Smooth muscle cell (in vitro differentiated cells): ENCODE results near the gene SLC25A42. TPM values are rescaled to one million over a fixed set of nuclear protein-coding genes. Genes with fewer than 3 reads are reported as not detected.
"Not testable (repeated sequence)": the region's sequence is repeated elsewhere in the genome, so short reads cannot be mapped to it uniquely, and the experiment has no call there.

ENCODE experiments used
- DNase-seq: peaks from one replicate; lab custom pipeline; 2025; ENCODE audit not compliant: unreplicated experiment; lab: John Stamatoyannopoulos, UW
- H2AFZ ChIP-seq: fragments of 200-600 bp; sonication (generic); 2 replicates; pipeline ENCODE4 v1.6.0; 2016; ENCODE audit warnings: antibody characterized with exemption, low read depth, mild to moderate bottlenecking
- H3F3A ChIP-seq: fragments of 200-600 bp; sonication (generic); 2 replicates; pipeline ENCODE4 v1.6.0; 2017; ENCODE audit warnings: antibody characterized with exemption, low read depth
- H3K27ac ChIP-seq: fragments of 200-600 bp; sonication (generic); 2 replicates; pipeline ENCODE4 v1.5.1; 2016; ENCODE audit warnings: low read depth, mild to moderate bottlenecking
- H3K27me3 ChIP-seq: fragments of 200-600 bp; sonication (generic); 2 replicates; pipeline ENCODE4 v1.6.1; 2016; ENCODE audit warnings: low read depth, mild to moderate bottlenecking
- H3K36me3 ChIP-seq: fragments of 200-600 bp; sonication (generic); 2 replicates; pipeline ENCODE4 v1.5.1; 2016; ENCODE audit warnings: low read depth
- H3K4me1 ChIP-seq: fragments of 200-600 bp; sonication (generic); 2 replicates; pipeline ENCODE4 v1.5.1; 2016; ENCODE audit warnings: low read depth
- H3K4me2 ChIP-seq: fragments of 200-600 bp; sonication (generic); 2 replicates; pipeline ENCODE4 v1.6.0; 2016; ENCODE audit warnings: mild to moderate bottlenecking
- H3K4me3 ChIP-seq: fragments of 200-600 bp; sonication (generic); 2 replicates; pipeline ENCODE4 v1.5.1; 2016; ENCODE audit warnings: mild to moderate bottlenecking
- H3K79me2 ChIP-seq: fragments of 200-600 bp; sonication (generic); 2 replicates; pipeline ENCODE4 v1.6.0; 2016; ENCODE audit warnings: low read depth, mild to moderate bottlenecking
- H3K9ac ChIP-seq: fragments of 200-600 bp; sonication (generic); 2 replicates; pipeline ENCODE4 v1.6.0; 2016; ENCODE audit warnings: low read depth
- H3K9me3 ChIP-seq: fragments of 200-600 bp; sonication (generic); replicated peaks from 2 replicates; pipeline ENCODE4 v1.5.1; 2016; ENCODE audit warnings: low read depth
- H4K20me1 ChIP-seq: fragments of 200-600 bp; sonication (generic); 2 replicates; pipeline ENCODE4 v1.6.0; 2016; ENCODE audit warnings: low read depth
- CTCF ChIP-seq: fragments of 200-600 bp; sonication (generic); IDR thresholded peaks from 2 replicates; pipeline ENCODE4 v1.5.1; 2017; ENCODE audit warnings: borderline replicate concordance, mild to moderate bottlenecking, antibody characterized with exemption; ENCODE audit not compliant: insufficient read depth, poor library complexity, severe bottlenecking
- WGBS: methylation state at CpG from one replicate; pipeline ENCODE4 v1.1.7; 2016; ENCODE audit warnings: low lambda C conversion rate; 5-methylcytosine and 5-hydroxymethylcytosine counted together
- polyA plus RNA-seq: library from polyadenylated mRNA; unstranded; fragments of >200 nt; fragmentation: Nextera tagmentation; extraction: Ambion mirVana; gene quantifications from 2 replicates; pipeline ENCODE4 v1.2.1, GENCODE V29; 2016
- total RNA-seq: library from RNA; depleted of rRNA; stranded (reverse); fragments of >200 nt; gene quantifications from 2 replicates; pipeline ENCODE4 v1.2.3, GENCODE V29; 2014

Gene SLC25A42
- total RNA-seq (8.1 and 11.8 TPM in 2 replicates), polyA plus RNA-seq (14.4 and 18.9 TPM in 2 replicates)

- no peak for TF ChIP-seq CTCF
- H3K36me3 ChIP-seq = no peaks in the 10 kb centered on the region
- H3K4me3 ChIP-seq = peak within 1 kb of the TSS; percentile 54
- no peaks in the 10 kb centered on the region for H3K9me3 ChIP-seq
- H3K9ac ChIP-seq = no peak within 1 kb of the TSS
- no peak within 1 kb of the TSS for H3K27ac ChIP-seq
- H3F3A ChIP-seq = peaks cover 7% of the 10 kb centered on the region
- peak within 1 kb of the TSS; percentile 91 for H3K4me2 ChIP-seq
- no peaks in the 10 kb centered on the region for H3K79me2 ChIP-seq
- 5% methylated on average over 61 of the region's 77 CpGs for WGBS
- H4K20me1 ChIP-seq = peaks cover 8% of the 10 kb centered on the region
- peak; percentile 96 for DNase-seq
- no peaks in the 10 kb centered on the region for H3K27me3 ChIP-seq
- peak within 1 kb of the TSS; percentile 48 for H2AFZ ChIP-seq
- H3K4me1 ChIP-seq = peaks cover 6% of the 10 kb centered on the region
Measured at GRCh38 chr19:19063183-19064097, at the start of gene SLC25A42. TSS of gene SLC25A42 (plus strand) at chr19:19063994. CDS start at chr19:19096125, 32,131 bp downstream.

- Histone ChIP-seq H3K36me3 (peaks cover 31% of the 10 kb centered on the region), H2AFZ (no peak overlapping the region), H3K27ac (peak overlapping the region; percentile 45), H3K4me3 (no peak overlapping the region), H3K4me1 (no peaks in the 10 kb centered on the region), H3F3A (peaks cover 4% of the 10 kb centered on the region), H3K4me2 (peak overlapping the region; percentile 27), H3K79me2 (peaks cover 70% of the 10 kb centered on the region), H4K20me1 (peaks cover 82% of the 10 kb centered on the region), H3K9me3 (no peaks in the 10 kb centered on the region), H3K27me3 (no peaks in the 10 kb centered on the region), H3K9ac (no peak overlapping the region)
- DNase-seq = no peak
- 37% methylated on average over 3 of the region's 3 CpGs for WGBS
- no peak for TF ChIP-seq CTCF
Measured at GRCh38 chr19:19021115-19021514, 42.7 kb upstream of the SLC25A42 start.

DNA sequence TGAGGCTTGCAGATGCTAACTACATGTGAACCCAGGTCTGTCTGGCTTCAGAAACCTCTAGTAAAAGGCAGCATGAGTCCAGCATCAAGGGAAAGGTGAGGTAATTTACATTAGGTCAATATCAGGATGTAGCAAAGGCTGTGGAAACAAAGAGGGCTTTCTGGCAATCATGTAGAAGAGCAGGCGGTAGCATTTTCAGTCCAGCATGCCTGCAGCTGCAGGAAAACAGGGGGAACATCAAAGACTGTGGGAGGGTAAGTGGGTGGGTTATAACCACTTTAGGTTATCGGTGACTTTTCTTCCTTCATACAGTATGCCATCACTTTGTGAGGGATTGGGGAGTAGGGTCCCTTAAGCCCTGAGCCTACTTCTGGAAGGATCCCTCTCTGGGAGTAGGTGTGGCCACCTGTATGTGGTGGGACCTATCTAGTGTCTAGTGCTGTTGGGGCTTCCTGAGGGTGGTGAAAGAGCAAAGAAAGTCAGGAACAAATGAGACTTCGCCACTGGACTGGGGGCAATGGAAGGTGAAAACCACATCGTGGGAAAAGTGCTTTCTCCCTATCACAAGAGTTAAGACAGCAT is 41.3 kb upstream of the SLC25A42 start:
- H3K4me3 ChIP-seq = no peak overlapping the region
- H3K27me3 ChIP-seq = no peaks in the 10 kb centered on the region
- no peak overlapping the region for H2AFZ ChIP-seq
- H3K4me2 ChIP-seq = no peak overlapping the region
- DNase-seq = no peak
- no peaks in the 10 kb centered on the region for H3K4me1 ChIP-seq
- peak overlapping the region; percentile 4 for H3K27ac ChIP-seq
- TF ChIP-seq CTCF = no peak
- 94% methylated on average over 4 of the region's 4 CpGs for WGBS
- peaks cover 4% of the 10 kb centered on the region for H3F3A ChIP-seq
- H3K36me3 ChIP-seq = peaks cover 21% of the 10 kb centered on the region
- no peak overlapping the region for H3K9ac ChIP-seq
- peaks cover 82% of the 10 kb centered on the region for H4K20me1 ChIP-seq
- H3K79me2 ChIP-seq = peaks cover 65% of the 10 kb centered on the region
- no peaks in the 10 kb centered on the region for H3K9me3 ChIP-seq

GRCh38 chr19:19023376-19023775 is 40.4 kb upstream of the SLC25A42 start:
- H2AFZ ChIP-seq, H3K9ac ChIP-seq, H3K4me1 ChIP-seq, H3F3A ChIP-seq, H3K27me3 ChIP-seq, DNase-seq, H3K4me2 ChIP-seq, H3K9me3 ChIP-seq, H3K27ac ChIP-seq, H3K4me3 ChIP-seq: not testable (repeated sequence)
- 93% methylated on average over 1 of the region's 1 CpG for WGBS
- Histone ChIP-seq H3K79me2 (peaks cover 64% of the 10 kb centered on the region), H3K36me3 (peaks cover 28% of the 10 kb centered on the region), H4K20me1 (peaks cover 83% of the 10 kb centered on the region)
